Choroid plexus epithelial cell (primary cell): ENCODE results near the gene MVB12B.

Source experiments
- DNase-seq: peaks from one replicate; pipeline ENCODE4 v3.0.0-alpha.2; 2010; ENCODE audit warnings: low read depth
- H3K4me3 ChIP-seq: 2 replicates; pipeline ENCODE4 v1.5.1; 2011; ENCODE audit warnings: low read depth, mild to moderate bottlenecking, control low read depth, low read length, moderate library complexity
- CTCF ChIP-seq: conservative IDR thresholded peaks from 2 replicates; pipeline ENCODE4 v1.5.1; 2011; ENCODE audit warnings: low read depth, mild to moderate bottlenecking, control low read depth, inconsistent platforms, low read length, moderate library complexity

The MVB12B gene

GRCh38 chr9:126394802-126395201 lies 68.2 kb downstream of the MVB12B start:
- DNase-seq, result no peak
- TF ChIP-seq CTCF, result no peak
- H3K4me3 ChIP-seq, result no peak overlapping the region

GRCh38 chr9:126395439-126396212 lies 69.0 kb downstream of the MVB12B start:
- peak; percentile 79 for DNase-seq
- H3K4me3 ChIP-seq, result no peak overlapping the region
- no peak for TF ChIP-seq CTCF

- H3K4me3 ChIP-seq, result no peak overlapping the region
- DNase-seq, result no peak
- TF ChIP-seq CTCF, result peak; percentile 30
Observed at GRCh38 chr9:126397056-126397455, 70.4 kb downstream of the MVB12B start.

GRCh38 chr9:126398403-126399058 lies 71.9 kb downstream of the MVB12B start:
- TF ChIP-seq CTCF, result peak; percentile 98
- no peak overlapping the region for H3K4me3 ChIP-seq
- peak; percentile 70 for DNase-seq

GRCh38 chr9:126399251-126399650 lies 72.6 kb downstream of the MVB12B start:
- TF ChIP-seq CTCF, result no peak
- no peak for DNase-seq
- H3K4me3 ChIP-seq, result no peak overlapping the region

GRCh38 chr9:126399789-126400188 lies 73.2 kb downstream of the MVB12B start:
- DNase-seq, result no peak
- TF ChIP-seq CTCF, result no peak
- no peak overlapping the region for H3K4me3 ChIP-seq

GRCh38 chr9:126400571-126400970 lies 73.9 kb downstream of the MVB12B start:
- H3K4me3 ChIP-seq, result no peak overlapping the region
- DNase-seq, result no peak
- no peak for TF ChIP-seq CTCF
